ENCODE data around the gene EI24. TPM values are rescaled to one million over a fixed set of nuclear protein-coding genes. Genes with fewer than 3 reads are reported as not detected.
"Not testable (repeated sequence)": the region's sequence is repeated elsewhere in the genome, so short reads cannot be mapped to it uniquely, and the experiment has no call there.

Gene EI24
- total RNA-seq, 1 donor from 2014 or later, result 68.0 TPM

DNA sequence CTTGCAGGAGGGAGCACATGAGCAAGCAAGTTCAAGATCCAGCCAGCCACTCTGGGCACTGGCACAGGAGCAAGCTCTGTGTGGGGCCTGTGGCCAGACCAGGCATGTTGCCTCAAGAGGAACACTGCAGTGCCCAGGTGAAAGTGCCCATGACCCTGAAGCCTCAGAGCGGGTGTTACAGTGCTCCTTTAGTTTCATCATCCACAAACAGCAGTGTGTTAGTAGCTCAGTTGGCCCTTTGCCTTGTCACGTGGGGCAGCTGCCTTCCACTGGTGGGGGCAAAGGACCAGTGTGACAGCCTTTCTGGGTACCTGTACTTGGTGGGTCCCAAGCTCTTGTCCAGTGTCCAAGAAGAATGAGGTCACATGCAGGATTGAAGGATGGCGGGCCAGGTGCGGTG lies 3.0 kb upstream of the EI24 start:
- TF ChIP-seq, protein P1, sequence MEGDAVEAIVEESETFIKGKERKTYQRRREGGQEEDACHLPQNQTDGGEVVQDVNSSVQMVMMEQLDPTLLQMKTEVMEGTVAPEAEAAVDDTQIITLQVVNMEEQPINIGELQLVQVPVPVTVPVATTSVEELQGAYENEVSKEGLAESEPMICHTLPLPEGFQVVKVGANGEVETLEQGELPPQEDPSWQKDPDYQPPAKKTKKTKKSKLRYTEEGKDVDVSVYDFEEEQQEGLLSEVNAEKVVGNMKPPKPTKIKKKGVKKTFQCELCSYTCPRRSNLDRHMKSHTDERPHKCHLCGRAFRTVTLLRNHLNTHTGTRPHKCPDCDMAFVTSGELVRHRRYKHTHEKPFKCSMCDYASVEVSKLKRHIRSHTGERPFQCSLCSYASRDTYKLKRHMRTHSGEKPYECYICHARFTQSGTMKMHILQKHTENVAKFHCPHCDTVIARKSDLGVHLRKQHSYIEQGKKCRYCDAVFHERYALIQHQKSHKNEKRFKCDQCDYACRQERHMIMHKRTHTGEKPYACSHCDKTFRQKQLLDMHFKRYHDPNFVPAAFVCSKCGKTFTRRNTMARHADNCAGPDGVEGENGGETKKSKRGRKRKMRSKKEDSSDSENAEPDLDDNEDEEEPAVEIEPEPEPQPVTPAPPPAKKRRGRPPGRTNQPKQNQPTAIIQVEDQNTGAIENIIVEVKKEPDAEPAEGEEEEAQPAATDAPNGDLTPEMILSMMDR (IDR thresholded peaks at IDR 0.05; ENCODE audit: unreplicated experiment), result no peak
- no peaks in the 10 kb centered on the region for H3K36me3 Mint-ChIP-seq (ENCODE audit: insufficient read depth)
- DNase-seq (ENCODE audit: low spot score, unreplicated experiment), result no peak
- H3K4me3 Mint-ChIP-seq (ENCODE audit: low read depth), result no peak overlapping the region
- H3K9me3 Mint-ChIP-seq (ENCODE audit: low read depth), result peaks cover 3% of the 10 kb centered on the region
- no peaks in the 10 kb centered on the region for H3K27me3 Mint-ChIP-seq
- no peak overlapping the region for H3K27ac Mint-ChIP-seq
- H3K4me1 Mint-ChIP-seq (ENCODE audit: low read depth), result peaks cover 12% of the 10 kb centered on the region

DNA sequence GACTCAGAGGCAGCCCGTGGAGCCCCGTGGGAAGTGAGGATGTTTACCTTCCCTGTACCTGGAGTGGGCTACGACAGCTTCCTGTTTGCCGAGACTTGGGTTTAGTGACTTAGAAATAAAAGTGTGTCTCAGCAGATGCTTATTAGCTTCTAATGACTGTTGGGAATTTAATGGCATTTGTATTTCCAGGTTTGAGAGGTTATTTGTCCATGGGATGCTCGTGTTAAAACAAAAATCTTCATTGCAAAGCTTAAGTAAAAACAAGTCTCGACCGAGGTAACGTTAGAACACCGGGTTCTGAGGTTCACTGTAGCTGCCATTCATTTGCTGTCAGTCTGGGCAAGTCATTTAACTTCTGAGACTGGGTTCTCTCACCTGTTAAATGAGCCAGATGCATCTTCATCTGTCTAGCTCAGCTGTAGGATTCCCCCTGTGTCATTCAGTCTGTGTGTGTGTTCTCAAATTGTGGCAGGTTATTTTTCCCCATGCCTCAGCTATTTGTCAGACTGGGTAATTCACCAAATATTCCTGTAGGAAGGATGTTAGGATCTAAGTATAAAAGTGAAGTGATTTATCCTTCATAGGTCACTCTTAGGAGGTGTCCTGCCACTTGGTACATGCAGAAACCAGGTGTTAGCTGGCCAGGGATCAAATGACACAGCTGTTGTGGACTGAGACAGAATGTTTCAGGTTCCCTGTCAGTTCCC lies 791 bp downstream of the EI24 start:
- H3K4me1 Mint-ChIP-seq (ENCODE audit: low read depth), result peaks cover 13% of the 10 kb centered on the region
- peaks cover 5% of the 10 kb centered on the region for H3K36me3 Mint-ChIP-seq (ENCODE audit: insufficient read depth)
- TF ChIP-seq, protein P1 (IDR thresholded peaks at IDR 0.05; ENCODE audit: unreplicated experiment), result no peak
- no peaks in the 10 kb centered on the region for H3K27me3 Mint-ChIP-seq
- H3K9me3 Mint-ChIP-seq (ENCODE audit: low read depth), result peaks cover 3% of the 10 kb centered on the region
- no peak for DNase-seq (ENCODE audit: low spot score, unreplicated experiment)
- peak overlapping the region; percentile 84 for H3K27ac Mint-ChIP-seq
- peak overlapping the region; percentile 86 for H3K4me3 Mint-ChIP-seq (ENCODE audit: low read depth)

DNA sequence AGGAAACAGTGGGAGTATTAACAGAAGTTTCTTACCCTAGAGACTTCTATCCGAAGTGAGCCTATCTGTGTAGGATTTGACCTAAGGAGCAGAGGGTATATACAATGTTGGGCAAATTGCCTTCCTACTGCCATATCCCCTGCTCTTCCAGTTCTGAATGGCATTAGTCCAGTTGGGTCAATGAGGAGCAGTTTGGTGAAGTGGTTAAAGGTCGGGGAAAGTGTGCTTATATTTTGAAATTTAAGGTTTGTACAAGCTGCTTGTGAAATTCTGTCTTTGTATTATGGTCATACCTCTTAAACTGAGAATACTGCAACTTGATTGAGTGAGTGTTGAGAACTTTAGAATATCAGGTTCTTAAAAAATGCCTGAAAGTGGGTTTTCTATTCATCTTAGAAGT lies 1.7 kb downstream of the EI24 start:
- TF ChIP-seq, protein P1 (IDR thresholded peaks at IDR 0.05; ENCODE audit: unreplicated experiment), result no peak
- DNase-seq (ENCODE audit: low spot score, unreplicated experiment), result no peak
- H3K4me1 Mint-ChIP-seq (ENCODE audit: low read depth), result peaks cover 13% of the 10 kb centered on the region
- peaks cover 5% of the 10 kb centered on the region for H3K36me3 Mint-ChIP-seq (ENCODE audit: insufficient read depth)
- H3K9me3 Mint-ChIP-seq (ENCODE audit: low read depth), result peaks cover 3% of the 10 kb centered on the region
- peak overlapping the region; percentile 71 for H3K27ac Mint-ChIP-seq
- no peaks in the 10 kb centered on the region for H3K27me3 Mint-ChIP-seq
- H3K4me3 Mint-ChIP-seq (ENCODE audit: low read depth), result peak overlapping the region; percentile 86

DNA sequence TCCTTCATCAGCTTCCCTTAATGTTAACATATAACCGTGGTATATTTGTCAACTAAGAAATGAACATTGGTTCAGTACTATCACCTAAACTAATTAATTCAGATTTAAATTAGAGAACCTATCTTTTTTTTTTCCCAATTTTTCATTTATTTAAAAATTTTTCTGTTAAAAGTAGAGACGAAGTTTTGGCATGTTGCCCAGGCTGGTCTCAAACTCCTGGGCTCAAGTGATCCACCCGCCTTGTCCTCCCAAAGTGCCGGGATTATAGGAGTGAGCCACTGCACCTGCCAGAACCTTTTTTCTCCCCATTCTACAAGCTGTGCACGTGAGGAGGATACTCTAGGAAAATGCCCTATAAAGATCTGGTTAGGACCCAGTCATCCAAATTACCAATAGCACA lies 3.6 kb downstream of the EI24 start:
- no peak for DNase-seq (ENCODE audit: low spot score, unreplicated experiment)
- Mint-ChIP-seq H3K9me3 (ENCODE audit: low read depth) (no peaks in the 10 kb centered on the region), H3K36me3 (ENCODE audit: insufficient read depth) (peaks cover 13% of the 10 kb centered on the region), H3K27ac (no peak overlapping the region), H3K27me3 (no peaks in the 10 kb centered on the region), H3K4me3 (ENCODE audit: low read depth) (no peak overlapping the region), H3K4me1 (ENCODE audit: low read depth) (peaks cover 13% of the 10 kb centered on the region)
- TF ChIP-seq, protein P1 (IDR thresholded peaks at IDR 0.05; ENCODE audit: unreplicated experiment), result no peak

DNA sequence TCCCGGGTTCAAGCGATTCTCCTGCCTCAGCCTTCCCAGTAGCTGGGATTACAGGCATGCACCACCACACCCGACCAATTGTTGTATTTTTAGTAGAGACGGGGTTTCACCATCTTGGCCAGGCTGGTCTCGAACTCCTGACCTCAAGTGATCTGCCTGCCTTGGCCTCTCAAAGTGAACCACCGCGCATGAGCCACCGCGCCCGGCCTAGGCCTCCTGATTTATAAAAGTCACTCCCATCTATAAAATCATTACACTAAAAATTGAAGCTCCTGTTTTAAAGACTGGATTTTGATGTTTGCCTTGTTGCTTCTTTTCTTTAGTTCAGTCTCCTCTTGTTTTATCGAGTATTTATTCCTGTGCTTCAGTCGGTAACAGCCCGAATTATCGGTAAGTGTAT lies 7.9 kb downstream of the EI24 start:
- H3K27me3 Mint-ChIP-seq; H3K27ac Mint-ChIP-seq; H3K9me3 Mint-ChIP-seq (ENCODE audit: low read depth); H3K4me1 Mint-ChIP-seq (ENCODE audit: low read depth); H3K4me3 Mint-ChIP-seq (ENCODE audit: low read depth); DNase-seq (ENCODE audit: low spot score, unreplicated experiment): not testable (repeated sequence)
- peaks cover 18% of the 10 kb centered on the region for H3K36me3 Mint-ChIP-seq (ENCODE audit: insufficient read depth)

DNA sequence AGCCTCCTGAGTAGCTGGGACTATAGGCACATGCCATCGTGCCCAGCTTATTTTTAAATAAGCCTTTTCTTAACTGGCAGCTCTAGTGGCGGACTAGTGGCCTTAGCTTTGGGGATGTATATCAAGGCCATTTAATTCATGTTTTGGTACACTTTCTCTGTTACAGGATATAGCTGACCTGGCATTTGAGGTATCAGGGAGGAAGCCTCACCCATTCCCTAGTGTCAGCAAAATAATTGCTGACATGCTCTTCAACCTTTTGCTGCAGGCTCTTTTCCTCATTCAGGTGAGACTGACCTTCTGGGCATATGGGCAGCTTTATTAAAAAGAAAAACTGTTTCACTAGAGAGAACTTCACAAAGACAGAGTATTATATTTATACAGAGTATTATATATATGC lies 9.5 kb downstream of the EI24 start:
- Mint-ChIP-seq H3K27me3 (no peaks in the 10 kb centered on the region), H3K4me1 (ENCODE audit: low read depth) (no peaks in the 10 kb centered on the region), H3K36me3 (ENCODE audit: insufficient read depth) (peaks cover 19% of the 10 kb centered on the region), H3K4me3 (ENCODE audit: low read depth) (no peak overlapping the region), H3K9me3 (ENCODE audit: low read depth) (no peaks in the 10 kb centered on the region), H3K27ac (no peak overlapping the region)
- TF ChIP-seq, protein P1 (IDR thresholded peaks at IDR 0.05; ENCODE audit: unreplicated experiment), result no peak
- DNase-seq (ENCODE audit: low spot score, unreplicated experiment), result no peak
